ENCODE data around the gene PBX3.

- TF ChIP-seq CTCF (IDR thresholded peaks at IDR 0.05; ENCODE audit: low read depth, low read length, poor library complexity, severe bottlenecking) (no peak), EZH2phosphoT487 (IDR thresholded peaks at IDR 0.05; ENCODE audit: borderline replicate concordance, low read length) (no peak)
Measured at GRCh38 chr9:125782718-125783117, 35.5 kb downstream of the PBX3 start.
